Measurements from ENCODE around the gene MMP17. TPM values are rescaled to one million over a fixed set of nuclear protein-coding genes. Genes with fewer than 3 reads are reported as not detected.

The MMP17 gene
- total RNA-seq, 4 donors from 2014 or later, result 2.6 to 23.6 (median 12.4) TPM

DNA sequence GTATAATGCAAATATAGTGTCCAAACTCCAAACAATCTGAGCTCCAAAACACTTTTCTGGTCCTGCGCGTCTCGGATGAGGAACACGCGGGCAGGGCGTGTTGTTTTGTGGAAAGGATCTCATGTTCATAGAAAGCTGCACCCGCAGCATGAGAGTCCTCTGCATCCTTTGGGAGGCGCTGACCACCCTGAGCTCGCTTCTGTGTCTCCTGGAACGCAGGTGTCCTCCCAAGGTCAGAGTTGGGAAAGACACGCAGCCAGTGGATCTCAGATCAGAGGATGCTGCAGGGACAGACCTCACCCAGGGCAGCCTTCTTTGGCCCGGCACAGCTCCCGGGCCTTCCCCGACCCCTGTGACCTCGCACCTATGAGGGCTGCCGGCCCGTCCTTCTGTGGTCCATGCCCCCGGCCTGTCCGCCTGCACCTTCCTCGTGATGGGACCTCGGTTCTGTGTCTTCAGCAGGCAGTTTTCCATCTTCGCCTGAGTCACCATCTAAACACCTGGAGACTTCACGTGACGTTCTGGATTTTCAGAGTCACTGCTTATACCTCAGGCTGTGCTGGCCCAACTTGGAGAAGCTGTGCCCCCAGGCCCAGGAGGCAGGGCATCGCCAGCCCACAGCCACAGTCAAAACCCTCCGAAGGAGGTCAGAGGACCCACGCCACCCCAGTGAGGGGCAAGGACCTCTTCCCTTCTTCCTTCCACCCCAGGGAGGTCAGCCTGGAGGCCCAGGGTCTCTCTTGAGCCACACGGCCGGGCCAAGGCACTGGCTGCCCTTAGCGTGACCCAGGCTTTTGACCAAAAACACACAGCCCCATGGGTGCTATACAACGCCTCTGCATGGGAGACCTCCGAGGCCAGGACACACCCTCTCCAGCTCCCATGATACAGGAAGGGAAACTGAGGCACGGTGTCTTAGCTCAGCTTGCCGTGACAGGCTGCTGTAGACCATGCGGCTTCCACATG is 25.9 kb downstream of the MMP17 start:
- in situ Hi-C loops (cut with MboI; ENCODE audit: low pct_ligation_motif_present in 1 of 4, low pct_unique_long_range_greater_than_20kb in 1 of 4, low sequenced_read_pairs in 3 of 4) (no loop called here), intact Hi-C loops (cut with DNase I; ENCODE audit: low total_unique reads) (no loop called here)

DNA sequence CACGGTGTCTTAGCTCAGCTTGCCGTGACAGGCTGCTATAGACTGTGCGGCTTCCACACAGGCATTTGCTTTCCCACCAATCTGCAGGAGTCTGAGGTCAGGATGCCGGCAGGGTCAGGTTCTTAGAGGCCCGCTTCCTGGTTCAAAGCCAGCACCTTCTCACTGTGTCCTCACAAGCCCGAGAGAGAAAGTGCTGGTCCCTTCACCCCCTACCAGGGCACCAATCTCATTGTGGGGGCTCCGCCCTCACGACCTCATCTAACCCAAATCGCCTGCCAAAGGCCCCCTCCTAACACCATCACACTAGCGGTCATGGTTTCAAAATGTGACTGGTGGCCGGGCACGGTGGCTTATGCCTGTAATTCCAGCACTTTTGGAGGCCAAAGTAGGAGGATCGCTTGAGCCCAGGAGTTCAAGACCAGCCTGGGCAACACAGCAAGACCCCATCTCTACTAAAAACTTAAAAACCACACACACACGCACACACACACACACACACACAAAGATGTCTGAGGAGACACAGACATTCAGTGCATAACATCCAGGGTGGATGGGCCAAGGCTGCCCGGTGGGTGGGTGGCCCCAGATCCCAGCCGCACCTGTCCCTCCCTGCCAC is 26.8 kb downstream of the MMP17 start:
- intact Hi-C loops (cut with DNase I; ENCODE audit: low total_unique reads), result no loop called here
- TF ChIP-seq POLR2AphosphoS5 (IDR thresholded peaks at IDR 0.05), result no peak
- no peak for TF ChIP-seq EP300 (IDR thresholded peaks at IDR 0.05; ENCODE audit: low read depth)
- Histone ChIP-seq H3K27me3 (peaks cover 20% of the 10 kb centered on the region), H3K27ac (no peak overlapping the region), H3K9me3 (no peaks in the 10 kb centered on the region), H3K36me3 (no peaks in the 10 kb centered on the region), H3K4me3 (no peak overlapping the region), H3K4me1 (no peaks in the 10 kb centered on the region)
- no peak for DNase-seq
- WGBS, 2 donors (ENCODE audit: low coverage in 1 of 2), result 78% methylated on average over 16 of the region's 16 CpGs; no CpG with 5 or more reads in 1 of the 2 donors
- in situ Hi-C loops (cut with MboI; ENCODE audit: low pct_ligation_motif_present in 1 of 4, low pct_unique_long_range_greater_than_20kb in 1 of 4, low sequenced_read_pairs in 3 of 4), result no loop called here

More for the DNA sequence above, 25.9 kb downstream of the MMP17 start:
- no peak overlapping the region for H3K4me3 ChIP-seq
- H3K9me3 ChIP-seq, result no peaks in the 10 kb centered on the region
- no peak overlapping the region for H3K27ac ChIP-seq
- H3K36me3 ChIP-seq, result no peaks in the 10 kb centered on the region
- WGBS, 2 donors (ENCODE audit: low coverage in 1 of 2), result 80 to 87% methylated on average over 7 to 34 of the region's 35 CpGs
- DNase-seq, result no peak
- no peak for TF ChIP-seq EP300 (IDR thresholded peaks at IDR 0.05; ENCODE audit: low read depth)
- no peak for TF ChIP-seq POLR2A (IDR thresholded peaks at IDR 0.05)
- TF ChIP-seq, protein P1, sequence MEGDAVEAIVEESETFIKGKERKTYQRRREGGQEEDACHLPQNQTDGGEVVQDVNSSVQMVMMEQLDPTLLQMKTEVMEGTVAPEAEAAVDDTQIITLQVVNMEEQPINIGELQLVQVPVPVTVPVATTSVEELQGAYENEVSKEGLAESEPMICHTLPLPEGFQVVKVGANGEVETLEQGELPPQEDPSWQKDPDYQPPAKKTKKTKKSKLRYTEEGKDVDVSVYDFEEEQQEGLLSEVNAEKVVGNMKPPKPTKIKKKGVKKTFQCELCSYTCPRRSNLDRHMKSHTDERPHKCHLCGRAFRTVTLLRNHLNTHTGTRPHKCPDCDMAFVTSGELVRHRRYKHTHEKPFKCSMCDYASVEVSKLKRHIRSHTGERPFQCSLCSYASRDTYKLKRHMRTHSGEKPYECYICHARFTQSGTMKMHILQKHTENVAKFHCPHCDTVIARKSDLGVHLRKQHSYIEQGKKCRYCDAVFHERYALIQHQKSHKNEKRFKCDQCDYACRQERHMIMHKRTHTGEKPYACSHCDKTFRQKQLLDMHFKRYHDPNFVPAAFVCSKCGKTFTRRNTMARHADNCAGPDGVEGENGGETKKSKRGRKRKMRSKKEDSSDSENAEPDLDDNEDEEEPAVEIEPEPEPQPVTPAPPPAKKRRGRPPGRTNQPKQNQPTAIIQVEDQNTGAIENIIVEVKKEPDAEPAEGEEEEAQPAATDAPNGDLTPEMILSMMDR (IDR thresholded peaks at IDR 0.05), result no peak
- no peak for TF ChIP-seq POLR2AphosphoS5 (IDR thresholded peaks at IDR 0.05)
- H3K27me3 ChIP-seq, result peaks cover 20% of the 10 kb centered on the region
- H3K4me1 ChIP-seq, result no peaks in the 10 kb centered on the region

DNA sequence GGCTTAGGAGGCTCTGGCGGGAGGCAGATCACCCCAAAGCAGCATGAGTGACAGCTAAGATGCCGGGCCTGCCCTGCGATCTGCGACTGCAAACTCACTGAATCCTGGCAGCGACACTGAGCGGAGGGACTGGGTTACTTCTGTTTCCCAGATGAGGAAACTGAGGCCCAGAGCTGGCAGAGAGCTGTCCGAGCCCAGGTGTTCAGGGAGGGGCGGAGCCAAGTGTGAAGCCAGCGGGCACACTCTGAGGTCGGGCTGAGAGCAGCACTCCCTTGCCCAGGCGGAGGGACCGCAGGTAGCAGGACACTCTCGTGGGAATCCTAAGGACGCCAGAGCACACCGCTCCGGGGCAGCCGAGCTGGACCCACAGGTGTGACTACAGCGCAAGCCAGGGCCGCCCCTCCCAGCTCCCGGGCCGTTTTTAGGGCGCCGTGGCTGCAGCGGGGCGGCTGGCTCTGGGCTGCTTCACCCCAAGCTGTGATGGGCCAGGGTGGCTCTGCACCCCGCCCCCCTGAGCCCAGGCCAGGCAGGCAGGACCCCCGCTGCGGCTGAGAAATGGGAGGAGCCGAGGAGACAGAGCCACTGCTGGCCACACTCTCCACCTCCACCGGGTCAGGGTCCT is 27.4 kb downstream of the MMP17 start:
- no peak for DNase-seq
- no peaks in the 10 kb centered on the region for H3K9me3 ChIP-seq
- in situ Hi-C loops (cut with MboI; ENCODE audit: low pct_ligation_motif_present in 1 of 4, low pct_unique_long_range_greater_than_20kb in 1 of 4, low sequenced_read_pairs in 3 of 4), result no loop called here
- H3K27me3 ChIP-seq, result peaks cover 20% of the 10 kb centered on the region
- intact Hi-C loops (cut with DNase I; ENCODE audit: low total_unique reads), result no loop called here
- peaks cover 0 to 4% (median 0%) of the 10 kb centered on the region in 4 donors for H3K4me1 ChIP-seq
- TF ChIP-seq, protein P1 (IDR thresholded peaks at IDR 0.05), result no peak
- TF ChIP-seq POLR2AphosphoS5 (IDR thresholded peaks at IDR 0.05) (no peak), POLR2A (IDR thresholded peaks at IDR 0.05) (no peak), EP300 (IDR thresholded peaks at IDR 0.05; ENCODE audit: low read depth) (no peak)
- no peaks in the 10 kb centered on the region for H3K36me3 ChIP-seq
- 31% methylated on average over 25 of the region's 30 CpGs; no CpG with 5 or more reads in 1 of the 2 donors for WGBS, 2 donors (ENCODE audit: low coverage in 1 of 2)
- H3K27ac ChIP-seq, result no peak overlapping the region
- H3K4me3 ChIP-seq, result no peak overlapping the region

DNA sequence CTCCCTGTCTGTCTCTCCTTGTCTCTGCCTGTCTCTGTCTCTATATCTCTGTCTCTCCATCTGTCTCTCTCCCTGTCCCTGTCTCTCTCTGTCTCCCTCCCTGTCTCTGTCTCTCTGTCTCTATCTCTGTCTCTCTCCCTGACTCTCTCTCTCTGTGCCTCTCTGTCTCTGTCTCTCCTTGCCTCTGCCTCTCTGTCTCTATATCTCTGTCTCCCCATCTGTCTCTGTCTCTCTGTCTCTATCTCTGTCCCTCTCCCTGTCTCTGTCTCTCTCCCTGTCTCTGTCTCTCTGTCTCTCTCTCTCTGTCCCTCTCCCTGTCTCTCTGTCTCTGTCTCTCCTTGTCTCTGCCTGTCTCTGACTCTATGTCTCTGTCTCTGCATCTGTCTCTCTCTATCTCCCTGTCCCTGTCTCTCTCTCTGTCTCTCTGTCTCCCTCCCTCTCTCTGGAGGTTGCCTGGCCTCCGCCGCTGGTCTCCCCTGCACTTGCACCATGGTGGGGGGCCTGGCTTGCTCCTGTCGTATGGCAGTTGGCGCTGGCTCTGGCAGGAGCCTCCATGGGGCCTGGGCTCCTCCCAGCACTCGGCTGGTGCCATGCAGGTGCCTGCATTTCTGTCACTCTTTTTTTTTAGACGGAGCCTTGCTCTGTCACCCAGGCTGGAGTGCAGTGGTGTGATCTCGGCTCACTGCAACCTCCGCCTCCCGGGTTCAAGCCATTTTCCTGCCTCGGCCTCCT is 28.3 kb downstream of the MMP17 start:
- Histone ChIP-seq H3K27ac (no peak overlapping the region), H3K4me1 (peaks cover 0 to 6% (median 0%) of the 10 kb centered on the region in 4 donors), H3K36me3 (no peaks in the 10 kb centered on the region), H3K9me3 (no peaks in the 10 kb centered on the region), H3K4me3 (no peak overlapping the region), H3K27me3 (peaks cover 20% of the 10 kb centered on the region)
- WGBS, 2 donors (ENCODE audit: low coverage in 1 of 2), result 73 to 88% methylated on average over 4 to 10 of the region's 10 CpGs
- no peak for DNase-seq
- intact Hi-C loops (cut with DNase I; ENCODE audit: low total_unique reads), result no loop called here
- TF ChIP-seq, protein P1 (IDR thresholded peaks at IDR 0.05), result no peak
- in situ Hi-C loops (cut with MboI; ENCODE audit: low pct_ligation_motif_present in 1 of 4, low pct_unique_long_range_greater_than_20kb in 1 of 4, low sequenced_read_pairs in 3 of 4), result no loop called here
